ENCODE data around the gene ACOX1. TPM values are rescaled to one million over a fixed set of nuclear protein-coding genes. Genes with fewer than 3 reads are reported as not detected.

The ACOX1 gene
- total and polyA plus RNA-seq, 2 of the 13 experiments (the other 11 are each of a cell fraction or from before 2014, with no cell fraction given) = 86.4 to 120 TPM

- no peak for TF ChIP-seq EED (CRISPR knock-in tag; IDR thresholded peaks at IDR 0.05)
- TF ChIP-seq ZNF850 (CRISPR knock-in tag; conservative IDR thresholded peaks at IDR 0.05) = no peak
- TF ChIP-seq SRF (IDR thresholded peaks at IDR 0.05; ENCODE audit: low read depth, low read length) = no peak
- no peak for TF ChIP-seq CREBL2 (CRISPR knock-in tag; IDR thresholded peaks at IDR 0.05; ENCODE audit: borderline replicate concordance)
- TF ChIP-seq ZNF225 (CRISPR knock-in tag; IDR thresholded peaks at IDR 0.05) = no peak
- TF ChIP-seq SETDB1 (CRISPR knock-in tag; IDR thresholded peaks at IDR 0.05; ENCODE audit: borderline replicate concordance) = no peak
- 0 out of 2 replicates have a peak, but pooled peaks have one; percentile 12 for TF ChIP-seq NR2F2 (IDR thresholded peaks at IDR 0.05; ENCODE audit: borderline replicate concordance, low read depth)
- peak; percentile 2; the same call in 1 of the 2 replicates for TF ChIP-seq STAG1 (CRISPR knock-in tag; IDR thresholded peaks at IDR 0.05)
- no peak for TF ChIP-seq ZNF354B (CRISPR knock-in tag; IDR thresholded peaks at IDR 0.05)
- no peak for TF ChIP-seq ZNF232 (CRISPR knock-in tag; IDR thresholded peaks at IDR 0.05; ENCODE audit: borderline replicate concordance)
- TF ChIP-seq ZBTB33 (CRISPR knock-in tag; IDR thresholded peaks at IDR 0.05) = peak; percentile 80
- TF ChIP-seq ZNF207 (IDR thresholded peaks at IDR 0.05; ENCODE audit: borderline replicate concordance) = no peak
- TF ChIP-seq NR2F6 (IDR thresholded peaks at IDR 0.05) = peak; percentile 69
- TF ChIP-seq NR2F6 (CRISPR knock-in tag; IDR thresholded peaks at IDR 0.05) = peak; percentile 72; the same call in 1 of the 2 replicates
- TF ChIP-seq TGIF2 (CRISPR knock-in tag; IDR thresholded peaks at IDR 0.05) = no peak
- no peak for TF ChIP-seq ZNF878 (CRISPR knock-in tag; IDR thresholded peaks at IDR 0.05)
- no peak for TF ChIP-seq HMGXB4 (CRISPR knock-in tag; IDR thresholded peaks at IDR 0.05; ENCODE audit: borderline replicate concordance in 1 of 2, low read depth in 1 of 2)
- TF ChIP-seq ZSCAN21 (CRISPR knock-in tag; IDR thresholded peaks at IDR 0.05; ENCODE audit: borderline replicate concordance) = no peak
- TF ChIP-seq ARID5B (CRISPR knock-in tag; IDR thresholded peaks at IDR 0.05) = peak; percentile 30; the same call in 1 of the 2 replicates
- TF ChIP-seq ZNF549 (CRISPR knock-in tag; IDR thresholded peaks at IDR 0.05) = no peak
- TF ChIP-seq TRIM24 (CRISPR knock-in tag; IDR thresholded peaks at IDR 0.05) = no peak
- TF ChIP-seq SMYD3 (CRISPR knock-in tag; IDR thresholded peaks at IDR 0.05) = no peak
- TF ChIP-seq ZNF605 (CRISPR knock-in tag; IDR thresholded peaks at IDR 0.05) = no peak
These were observed 16.5 kb upstream of the ACOX1 start (continued) for GRCh38 chr17:75995385-75995925.
